CD14-positive monocyte (primary cell): Measurements from ENCODE around the gene CD276. TPM values are rescaled to one million over a fixed set of nuclear protein-coding genes. Genes with fewer than 3 reads are reported as not detected.

Experiments used
- DNase-seq, 3 donors: peaks; one replicate each; pipeline ENCODE4 v3.0.0-alpha.2; 2011 to 2022
- H2AFZ ChIP-seq: 2 replicates; pipeline ENCODE4 v1.6.0; 2012; ENCODE audit warnings: mild to moderate bottlenecking, low read depth, low read length, inconsistent platforms; ENCODE audit not compliant: insufficient read depth, poor library complexity, severe bottlenecking
- H3K27ac ChIP-seq, 2 donors: 1 replicate in 1 of 2; 2 replicates in 1 of 2; pipeline ENCODE4 v1.5.1; 2012 to 2013; ENCODE audit warnings: low read length in 2 of 2, control low read depth in 1 of 2, inconsistent platforms in 1 of 2, low read depth in 1 of 2, mild to moderate bottlenecking in 1 of 2
- H3K27me3 ChIP-seq, 2 donors: one replicate each; pipeline versions ENCODE4 v1.6.0 to v1.6.1; 2011 to 2013; ENCODE audit warnings: low read length in 2 of 2; ENCODE audit not compliant: control insufficient read depth in 2 of 2, insufficient read depth in 2 of 2
- H3K36me3 ChIP-seq, 2 donors: replicated peaks in 1 of 2; 1 replicate in 1 of 2; 2 replicates in 1 of 2; pipeline versions ENCODE4 v1.5.1 to v1.6.1; 2012 to 2013; ENCODE audit warnings: low read length in 2 of 2, control low read depth in 1 of 2, inconsistent platforms in 1 of 2, mild to moderate bottlenecking in 1 of 2; ENCODE audit not compliant: insufficient read depth in 2 of 2, control insufficient read depth in 1 of 2
- H3K4me1 ChIP-seq, 2 donors: 1 replicate in 1 of 2; 2 replicates in 1 of 2; pipeline versions ENCODE4 v1.5.1 to v1.6.1; 2012 to 2013; ENCODE audit warnings: low read length in 2 of 2, control low read depth in 1 of 2, inconsistent platforms in 1 of 2, mild to moderate bottlenecking in 1 of 2, moderate library complexity in 1 of 2; ENCODE audit not compliant: insufficient read depth in 2 of 2, control insufficient read depth in 1 of 2
- H3K4me2 ChIP-seq: replicated peaks from 2 replicates; pipeline ENCODE3; 2012; ENCODE audit warnings: low read length, moderate library complexity, mild to moderate bottlenecking; ENCODE audit not compliant: poor library complexity, severe bottlenecking; ENCODE audit errors: extremely low read depth
- H3K4me3 ChIP-seq, 3 experiments: fragments of 200-600 bp in 1 of 3; sonication (generic) in 1 of 3; replicated peaks in 1 of 3; 1 replicate in 2 of 3; 2 replicates in 1 of 3; pipeline ENCODE4 v1.5.1; 2011 to 2013; ENCODE audit warnings: low read length in 3 of 3, mild to moderate bottlenecking in 3 of 3, control low read depth in 2 of 3, low read depth in 2 of 3, inconsistent platforms in 1 of 3, moderate library complexity in 1 of 3
- H3K79me2 ChIP-seq: 2 replicates; pipeline ENCODE4 v1.6.0; 2012; ENCODE audit warnings: mild to moderate bottlenecking, control low read depth, inconsistent platforms, low read length, moderate library complexity; ENCODE audit not compliant: insufficient read depth
- H3K9ac ChIP-seq: 2 replicates; pipeline ENCODE4 v1.6.0; 2017; ENCODE audit warnings: low read length, mild to moderate bottlenecking; ENCODE audit not compliant: insufficient read depth, poor library complexity, severe bottlenecking
- H3K9me3 ChIP-seq, 2 donors: replicated peaks in 1 of 2; 1 replicate in 1 of 2; 2 replicates in 1 of 2; pipeline versions ENCODE4 v1.5.1 to v1.6.1; 2012 to 2013; ENCODE audit warnings: low read length in 2 of 2, control low read depth in 1 of 2; ENCODE audit not compliant: control insufficient read depth in 1 of 2, insufficient read depth in 1 of 2
- H4K20me1 ChIP-seq: 2 replicates; pipeline ENCODE4 v1.6.0; 2012; ENCODE audit warnings: mild to moderate bottlenecking, low read length, control low read depth, moderate library complexity; ENCODE audit not compliant: insufficient read depth
- H3K27ac Mint-ChIP-seq, 7 donors: one replicate each; pipeline ENCODE4 v1.8.0; 2020; ENCODE audit warnings: mild to moderate bottlenecking in 7 of 7, mixed read lengths in 7 of 7, moderate library complexity in 6 of 7, inconsistent platforms in 2 of 7
- H3K27me3 Mint-ChIP-seq, 3 donors: one replicate each; pipeline ENCODE4 v1.8.0; 2021 to 2022; ENCODE audit warnings: low read depth in 3 of 3, mild to moderate bottlenecking in 3 of 3, mixed read lengths in 3 of 3, moderate library complexity in 3 of 3, inconsistent platforms in 1 of 3
- H3K36me3 Mint-ChIP-seq, 2 donors: one replicate each; pipeline ENCODE4 v1.8.0; 2020; ENCODE audit warnings: mixed read lengths in 2 of 2, inconsistent platforms in 1 of 2, mild to moderate bottlenecking in 1 of 2
- H3K4me1 Mint-ChIP-seq: one replicate; pipeline ENCODE4 v1.8.0; 2020; ENCODE audit warnings: mild to moderate bottlenecking, mixed read lengths
- H3K4me3 Mint-ChIP-seq, 2 donors: one replicate each; pipeline ENCODE4 v1.8.0; 2020; ENCODE audit warnings: mild to moderate bottlenecking in 2 of 2, mixed read lengths in 2 of 2, moderate library complexity in 1 of 2
- H3K9me3 Mint-ChIP-seq, 7 donors: one replicate each; pipeline ENCODE4 v1.8.0; 2020 to 2022; ENCODE audit warnings: mixed read lengths in 7 of 7, mild to moderate bottlenecking in 6 of 7, moderate library complexity in 6 of 7, inconsistent platforms in 2 of 7
- WGBS: methylation state at CpG from one replicate; pipeline ENCODE4 v1.1.5; 2013; ENCODE audit warnings: missing lambda C conversion rate; ENCODE audit not compliant: insufficient coverage; 5-methylcytosine and 5-hydroxymethylcytosine counted together
- intact Hi-C, 2 donors: fragments of 100-400 bp; cut with micrococcal nuclease; formaldehyde crosslinking; loops; one replicate each; pipeline versions ENCODE4 v1.15.0 to v1.15.1; 2023
- polyA plus RNA-seq, 3 donors: library from polyadenylated mRNA; depleted of rRNA in 1 of 3; unstranded in 2 of 3; stranded (reverse) in 1 of 3; fragments of 300-500 nt in 2 of 3; fragments of >200 nt in 1 of 3; fragmentation: Illumina TruSeq in 2 of 3; gene quantifications; 1 replicate in 2 of 3; 2 replicates in 1 of 3; pipeline ENCODE4 v1.2.3, GENCODE V29; 2012 to 2021
- TF ChIP-seq, protein P1 (sequence below): fragments of 200-600 bp; IDR thresholded peaks from one replicate; pipeline ENCODE4 v1.8.0; 2022; ENCODE audit warnings: antibody characterized with exemption, mild to moderate bottlenecking

CD276 gene
- polyA plus RNA-seq, 3 donors: 0.52 to 0.72 (median 0.64) TPM

DNA sequence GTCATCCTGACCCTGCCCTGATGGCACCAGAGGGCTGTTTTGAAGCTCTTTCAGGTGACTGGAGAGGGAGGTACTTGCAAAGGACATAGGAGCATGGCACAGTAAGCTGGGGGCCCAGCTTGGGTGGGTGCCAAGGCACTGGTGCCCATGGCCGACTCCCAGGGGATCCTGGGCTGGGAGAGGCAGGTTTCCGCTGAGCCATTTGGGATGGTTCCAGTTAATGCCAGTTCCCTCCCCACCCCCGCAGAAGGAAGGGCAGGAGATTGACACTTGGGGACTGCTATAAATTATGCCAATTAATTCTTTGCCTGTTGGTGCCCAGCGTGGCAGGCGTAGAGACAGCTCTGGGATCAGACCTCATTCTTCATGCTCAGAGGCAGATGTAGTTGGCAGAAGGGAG lies 26.1 kb downstream of the CD276 start:
- Histone ChIP-seq H3K4me2 (no peak overlapping the region), H3K36me3 (no peaks in the 10 kb centered on the region), H3K27me3 (no peaks in the 10 kb centered on the region), H3K79me2 (no peaks in the 10 kb centered on the region), H3K9ac (no peak overlapping the region), H4K20me1 (no peaks in the 10 kb centered on the region), H3K27ac (no peak overlapping the region), H3K9me3 (no peaks in the 10 kb centered on the region), H3K4me1 (peaks cover 12 to 15% of the 10 kb centered on the region in 2 donors), H3K4me3 (no peak overlapping the region), H2AFZ (no peak overlapping the region)
- peaks cover 18% of the 10 kb centered on the region for H3K4me1 Mint-ChIP-seq
- TF ChIP-seq, protein P1, sequence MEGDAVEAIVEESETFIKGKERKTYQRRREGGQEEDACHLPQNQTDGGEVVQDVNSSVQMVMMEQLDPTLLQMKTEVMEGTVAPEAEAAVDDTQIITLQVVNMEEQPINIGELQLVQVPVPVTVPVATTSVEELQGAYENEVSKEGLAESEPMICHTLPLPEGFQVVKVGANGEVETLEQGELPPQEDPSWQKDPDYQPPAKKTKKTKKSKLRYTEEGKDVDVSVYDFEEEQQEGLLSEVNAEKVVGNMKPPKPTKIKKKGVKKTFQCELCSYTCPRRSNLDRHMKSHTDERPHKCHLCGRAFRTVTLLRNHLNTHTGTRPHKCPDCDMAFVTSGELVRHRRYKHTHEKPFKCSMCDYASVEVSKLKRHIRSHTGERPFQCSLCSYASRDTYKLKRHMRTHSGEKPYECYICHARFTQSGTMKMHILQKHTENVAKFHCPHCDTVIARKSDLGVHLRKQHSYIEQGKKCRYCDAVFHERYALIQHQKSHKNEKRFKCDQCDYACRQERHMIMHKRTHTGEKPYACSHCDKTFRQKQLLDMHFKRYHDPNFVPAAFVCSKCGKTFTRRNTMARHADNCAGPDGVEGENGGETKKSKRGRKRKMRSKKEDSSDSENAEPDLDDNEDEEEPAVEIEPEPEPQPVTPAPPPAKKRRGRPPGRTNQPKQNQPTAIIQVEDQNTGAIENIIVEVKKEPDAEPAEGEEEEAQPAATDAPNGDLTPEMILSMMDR: no peak
- no peak for DNase-seq
- no peaks in the 10 kb centered on the region for H3K9me3 Mint-ChIP-seq
- no peak overlapping the region for H3K4me3 Mint-ChIP-seq
- peaks cover 8 to 25% (median 15%) of the 10 kb centered on the region in 3 donors for H3K27me3 Mint-ChIP-seq
- 91% methylated on average over 4 of the region's 5 CpGs for WGBS
- H3K27ac Mint-ChIP-seq: peak overlapping the region in 1 of 7 donors; percentile 20
- no peaks in the 10 kb centered on the region for H3K36me3 Mint-ChIP-seq
- intact Hi-C loops: no loop called here

DNA sequence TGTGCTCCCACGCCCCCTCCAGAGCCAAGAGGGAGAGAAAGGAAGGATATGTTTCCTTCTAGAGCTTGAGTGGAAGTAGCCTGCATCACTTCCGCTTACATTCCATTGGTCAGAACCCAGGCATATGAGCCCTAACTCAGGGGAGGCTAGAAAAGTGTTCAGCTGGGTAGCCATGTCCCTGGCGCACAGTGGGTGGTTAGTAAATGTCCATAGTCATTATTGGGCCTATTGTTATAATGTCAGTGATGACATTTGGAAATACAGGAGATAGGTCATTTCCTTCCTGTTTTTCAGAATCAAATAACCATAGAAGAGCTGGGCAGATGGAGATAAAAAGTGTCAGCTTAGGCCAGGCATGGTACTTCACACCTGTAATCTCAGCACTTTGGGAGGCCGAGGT lies 27.3 kb downstream of the CD276 start:
- H3K9me3 Mint-ChIP-seq: no peaks in the 10 kb centered on the region
- peak overlapping the region in 1 of 7 donors; percentile 69 for H3K27ac Mint-ChIP-seq
- Histone ChIP-seq H3K79me2 (no peaks in the 10 kb centered on the region), H3K9ac (no peak overlapping the region), H2AFZ (no peak overlapping the region), H3K4me2 (no peak overlapping the region), H3K9me3 (no peaks in the 10 kb centered on the region), H3K36me3 (no peaks in the 10 kb centered on the region), H3K27ac (no peak overlapping the region), H3K4me3 (no peak overlapping the region), H3K4me1 (peaks cover 12 to 15% of the 10 kb centered on the region in 2 donors), H4K20me1 (no peaks in the 10 kb centered on the region), H3K27me3 (no peaks in the 10 kb centered on the region)
- DNase-seq: peak; percentile 14 to 47 (median 34)
- H3K4me1 Mint-ChIP-seq: peaks cover 18% of the 10 kb centered on the region
- no peak overlapping the region for H3K4me3 Mint-ChIP-seq
- WGBS: 100% methylated on average over 1 of the region's 4 CpGs
- TF ChIP-seq, protein P1: no peak
- H3K36me3 Mint-ChIP-seq: no peaks in the 10 kb centered on the region
- peaks cover 13 to 25% (median 19%) of the 10 kb centered on the region in 3 donors for H3K27me3 Mint-ChIP-seq
- intact Hi-C loops: no loop called here
